Skeletal muscle satellite cell (primary cell): ENCODE data around the gene RNU1-1.
"Not testable (repeated sequence)": the region's sequence is repeated elsewhere in the genome, so short reads cannot be mapped to it uniquely, and the experiment has no call there.

ENCODE experiments used
- H3K27me3 ChIP-seq: 2 replicates; pipeline ENCODE4 v1.7.0; 2013; ENCODE audit warnings: low read length; ENCODE audit not compliant: control insufficient read depth, insufficient read depth
- H3K36me3 ChIP-seq: 2 replicates; pipeline ENCODE4 v1.7.0; 2013; ENCODE audit warnings: mild to moderate bottlenecking, control low read depth, low read length; ENCODE audit not compliant: insufficient read depth
- H3K4me1 ChIP-seq: 2 replicates; pipeline ENCODE4 v1.7.0; 2013; ENCODE audit warnings: low read length; ENCODE audit not compliant: control insufficient read depth, insufficient read depth
- H3K4me2 ChIP-seq: 2 replicates; pipeline ENCODE4 v1.7.0; 2013; ENCODE audit warnings: mild to moderate bottlenecking, low read length
- H3K4me3 ChIP-seq: 2 replicates; pipeline ENCODE4 v1.7.0; 2013; ENCODE audit warnings: low read length
- H3K9ac ChIP-seq: 2 replicates; pipeline ENCODE4 v1.7.0; 2013; ENCODE audit warnings: mild to moderate bottlenecking, low read depth, low read length, moderate library complexity
- H3K9me3 ChIP-seq: replicated peaks from 2 replicates; pipeline ENCODE4 v1.7.0; 2013; ENCODE audit warnings: mild to moderate bottlenecking, control low read depth, low read length

The RNU1-1 gene

DNA sequence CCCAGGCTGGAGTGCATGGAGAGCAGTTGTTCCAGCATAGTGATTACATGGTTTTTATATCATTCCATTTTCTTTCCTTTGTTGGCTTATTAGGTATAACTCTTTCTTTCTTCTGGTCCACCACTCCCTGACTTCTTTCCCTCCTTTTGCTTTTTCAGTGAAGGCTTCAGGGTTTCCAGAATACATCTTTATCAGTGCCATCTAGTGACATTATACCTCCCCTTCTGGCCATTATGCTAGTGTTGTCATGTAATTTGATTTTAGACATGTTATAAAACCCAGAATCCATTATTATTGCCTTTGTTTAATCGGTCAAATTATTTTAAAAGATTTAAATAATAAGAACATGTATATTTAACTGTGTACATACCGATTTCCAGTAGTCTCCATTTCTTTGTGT lies 10.6 kb downstream of the RNU1-1 start:
- Histone ChIP-seq H3K27me3 (peaks cover 5% of the 10 kb centered on the region), H3K4me2 (no peak overlapping the region), H3K4me3 (no peak overlapping the region), H3K4me1 (no peaks in the 10 kb centered on the region), H3K36me3 (no peaks in the 10 kb centered on the region), H3K9ac (no peak overlapping the region), H3K9me3 (no peaks in the 10 kb centered on the region)

- H3K9ac ChIP-seq, H3K4me1 ChIP-seq, H3K9me3 ChIP-seq, H3K4me2 ChIP-seq, H3K4me3 ChIP-seq, H3K27me3 ChIP-seq, H3K36me3 ChIP-seq: not testable (repeated sequence)
Observed at GRCh38 chr1:16501446-16501845, 12.6 kb downstream of the RNU1-1 start.

- not testable (repeated sequence) for H3K4me2 ChIP-seq, H3K9ac ChIP-seq, H3K9me3 ChIP-seq, H3K4me3 ChIP-seq, H3K4me1 ChIP-seq, H3K27me3 ChIP-seq, H3K36me3 ChIP-seq
Observed at GRCh38 chr1:16500975-16501374, 13.1 kb downstream of the RNU1-1 start.

DNA sequence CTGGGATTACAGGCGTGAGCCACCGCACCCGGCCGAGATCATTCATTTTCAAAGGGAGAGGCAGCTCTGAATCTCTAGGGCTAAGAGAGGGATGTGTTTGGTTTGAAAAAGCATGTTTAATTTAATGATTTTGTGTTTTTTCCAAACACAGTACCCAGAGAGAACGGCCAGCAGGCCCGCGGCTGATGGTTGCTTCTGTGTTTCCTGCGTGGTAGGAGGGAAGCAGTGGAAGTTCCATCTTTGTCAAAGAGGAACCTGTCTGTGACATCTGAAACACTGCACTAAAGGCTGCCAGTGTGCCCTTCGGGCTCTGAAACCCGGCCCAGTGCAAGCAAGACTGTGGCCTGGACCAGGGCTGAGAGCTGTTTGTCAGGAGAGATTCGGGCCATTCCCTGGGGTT lies 13.6 kb downstream of the RNU1-1 start:
- H3K9ac ChIP-seq, H3K4me3 ChIP-seq, H3K4me2 ChIP-seq, H3K27me3 ChIP-seq, H3K9me3 ChIP-seq, H3K4me1 ChIP-seq, H3K36me3 ChIP-seq: not testable (repeated sequence)

- H3K9ac ChIP-seq, result peak overlapping the region; percentile 85
Observed at GRCh38 chr1:16498573-16499413, 15.3 kb downstream of the RNU1-1 start.

GRCh38 chr1:16498047-16498446 lies 16.0 kb downstream of the RNU1-1 start:
- H3K36me3 ChIP-seq, H3K27me3 ChIP-seq, H3K4me1 ChIP-seq, H3K9me3 ChIP-seq: not testable (repeated sequence)
- Histone ChIP-seq H3K4me3 (peak overlapping the region; percentile 81), H3K4me2 (peak overlapping the region; percentile 97), H3K9ac (peak overlapping the region; percentile 85)

More at GRCh38 chr1:16498573-16499413, 15.3 kb downstream of the RNU1-1 start:
- Histone ChIP-seq H3K9me3 (no peaks in the 10 kb centered on the region), H3K4me3 (peak overlapping the region; percentile 81), H3K4me1 (peaks cover 5% of the 10 kb centered on the region), H3K27me3 (no peaks in the 10 kb centered on the region), H3K4me2 (peak overlapping the region; percentile 97), H3K36me3 (no peaks in the 10 kb centered on the region)

- H3K4me1 ChIP-seq, H3K4me3 ChIP-seq, H3K9me3 ChIP-seq: not testable (repeated sequence)
Observed at GRCh38 chr1:16497474-16497904, 16.6 kb downstream of the RNU1-1 start.

DNA sequence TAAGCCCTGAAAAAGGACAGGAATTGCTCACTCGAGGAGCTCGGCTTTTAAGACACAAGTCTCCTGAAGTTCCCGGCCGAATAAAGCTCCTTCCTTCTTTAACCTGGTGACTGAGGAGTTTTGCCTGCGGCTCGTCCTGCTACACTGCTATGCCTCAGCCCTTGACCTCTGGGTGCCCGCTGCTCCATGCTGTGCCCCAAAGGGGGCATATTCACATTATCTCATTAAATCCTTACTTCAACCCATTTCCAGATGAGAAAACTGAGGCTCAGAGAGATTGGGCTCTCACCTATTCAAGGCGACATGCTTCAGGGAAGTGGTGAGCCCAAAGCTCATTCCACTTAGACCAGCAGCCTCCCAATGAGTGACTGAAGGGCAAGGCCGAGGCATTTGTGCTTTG lies 20.4 kb downstream of the RNU1-1 start:
- H3K4me3 ChIP-seq, H3K36me3 ChIP-seq, H3K27me3 ChIP-seq, H3K9ac ChIP-seq, H3K9me3 ChIP-seq, H3K4me1 ChIP-seq, H3K4me2 ChIP-seq: not testable (repeated sequence)

More at GRCh38 chr1:16497474-16497904, 16.6 kb downstream of the RNU1-1 start:
- H3K4me2 ChIP-seq, H3K9ac ChIP-seq, H3K36me3 ChIP-seq, H3K27me3 ChIP-seq: not testable (repeated sequence)

DNA sequence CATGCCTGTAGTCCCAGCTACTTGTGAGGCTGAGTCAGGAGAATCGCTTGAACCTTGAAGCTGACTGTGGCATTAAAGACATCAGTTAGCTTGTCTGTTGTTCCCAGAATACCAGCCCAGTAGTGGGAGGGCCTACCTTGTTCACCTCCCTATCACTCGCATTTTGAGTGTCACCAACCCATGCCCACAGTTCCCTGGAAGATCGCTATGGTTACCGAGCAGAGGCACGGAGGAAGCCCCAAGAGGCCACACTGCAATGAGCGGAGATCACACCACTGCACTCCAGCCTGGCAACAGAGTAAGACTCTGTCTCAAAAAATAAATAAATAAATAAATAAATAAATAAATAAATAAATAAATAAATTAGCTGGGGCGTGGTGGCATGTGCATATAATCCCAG lies 21.1 kb downstream of the RNU1-1 start:
- H3K4me1 ChIP-seq, H3K27me3 ChIP-seq, H3K9ac ChIP-seq, H3K4me3 ChIP-seq, H3K9me3 ChIP-seq, H3K36me3 ChIP-seq, H3K4me2 ChIP-seq: not testable (repeated sequence)

GRCh38 chr1:16491056-16491675 lies 22.9 kb downstream of the RNU1-1 start:
- H3K4me2 ChIP-seq, result no peak overlapping the region
- no peak overlapping the region for H3K9ac ChIP-seq
- peaks cover 4% of the 10 kb centered on the region for H3K36me3 ChIP-seq
- no peaks in the 10 kb centered on the region for H3K4me1 ChIP-seq
- no peaks in the 10 kb centered on the region for H3K9me3 ChIP-seq
- no peaks in the 10 kb centered on the region for H3K27me3 ChIP-seq
- no peak overlapping the region for H3K4me3 ChIP-seq

DNA sequence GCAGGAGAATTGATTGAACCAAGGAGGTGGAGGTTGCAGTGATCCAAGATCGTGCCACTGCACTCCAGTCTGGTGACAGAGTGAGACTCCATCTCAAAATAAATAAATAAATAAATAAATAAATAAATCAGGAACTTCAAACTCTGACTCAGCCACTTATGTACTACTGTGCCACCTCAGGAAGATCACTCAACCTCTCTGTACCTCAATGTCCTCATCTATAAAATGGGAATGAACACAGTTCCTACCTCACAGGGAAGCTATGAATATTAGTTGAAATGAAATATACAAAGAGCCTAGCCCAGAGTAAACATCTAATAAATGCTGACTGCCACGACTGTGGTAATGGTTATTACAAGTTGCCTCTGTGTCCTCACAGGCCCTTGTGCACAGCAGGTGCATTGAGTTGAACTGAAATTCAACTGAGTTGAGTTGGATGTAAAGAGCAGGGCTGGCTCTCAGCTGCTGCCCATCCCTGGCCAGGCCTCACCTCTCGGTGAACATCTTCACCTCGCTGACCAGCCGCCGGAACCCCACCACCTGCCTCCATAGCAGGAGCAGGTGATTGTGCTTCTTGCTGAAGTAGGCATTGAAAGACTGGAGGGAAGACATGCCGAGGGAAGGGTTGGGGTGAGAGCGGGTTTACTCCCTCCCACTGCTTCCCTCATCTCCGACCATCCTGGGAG lies 24.7 kb downstream of the RNU1-1 start:
- not testable (repeated sequence) for H3K27me3 ChIP-seq, H3K9ac ChIP-seq, H3K36me3 ChIP-seq, H3K4me1 ChIP-seq, H3K4me2 ChIP-seq, H3K9me3 ChIP-seq, H3K4me3 ChIP-seq
